ENCODE data around the gene CYB561.

DNA sequence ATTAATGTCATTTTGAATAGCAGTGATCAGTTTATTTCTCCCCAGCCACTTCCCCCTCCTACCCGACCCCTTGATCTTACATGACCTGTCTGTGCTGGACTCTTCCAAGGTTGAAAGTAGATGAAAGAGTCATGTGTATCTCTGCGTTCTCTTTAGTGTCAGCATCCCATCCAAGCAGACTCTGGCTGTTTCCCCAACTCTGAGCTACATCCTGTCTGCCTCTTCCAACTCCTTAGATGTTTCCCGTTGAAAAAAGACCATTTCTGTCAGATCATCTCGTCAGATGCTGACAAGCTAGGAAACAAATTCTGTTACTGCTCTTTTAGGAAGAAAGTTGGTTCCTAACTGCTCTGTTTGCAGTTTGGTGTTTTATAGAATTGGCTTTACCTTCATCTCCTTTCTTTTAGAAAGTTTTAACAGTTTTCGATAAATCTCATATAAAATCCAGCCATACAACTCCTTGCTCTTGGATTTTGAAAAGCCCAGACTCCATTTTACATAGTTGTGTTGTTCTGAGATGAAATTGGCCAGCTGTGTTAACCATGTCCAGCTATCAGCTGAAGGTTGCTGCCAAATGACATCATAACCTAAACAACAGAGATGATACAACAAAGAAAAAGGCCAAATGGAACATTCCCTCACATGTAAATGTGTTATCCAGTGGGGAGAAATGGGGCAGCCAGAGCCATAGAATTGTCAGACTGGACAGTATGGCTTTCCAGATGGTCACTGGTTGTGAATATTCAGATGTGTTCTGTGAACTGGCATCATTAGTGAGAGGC is 43.5 kb downstream of the CYB561 start:
- no peak for TF ChIP-seq CTCF (IDR thresholded peaks at IDR 0.05; ENCODE audit: insufficient read depth, low read depth, low read length)
- TF ChIP-seq EZH2 (IDR thresholded peaks at IDR 0.05; ENCODE audit: insufficient read depth, low read length) = no peak
